ENCODE results near the gene SOX8.

Gene SOX8

GRCh38 chr16:1028524-1029258 lies 47.1 kb downstream of the SOX8 start:
- DNase-seq: no peak

GRCh38 chr16:1029259-1029545 lies 47.6 kb downstream of the SOX8 start:
- no peak for DNase-seq

- peak; percentile 77 for DNase-seq
Observed at GRCh38 chr16:1030473-1030901, 48.9 kb downstream of the SOX8 start.

- DNase-seq: no peak
Observed at GRCh38 chr16:1031666-1032065, 50.1 kb downstream of the SOX8 start.

- DNase-seq: no peak
Observed at GRCh38 chr16:1032607-1033006, 51.0 kb downstream of the SOX8 start.

GRCh38 chr16:1033128-1033679 lies 51.6 kb downstream of the SOX8 start:
- no peak for DNase-seq

- DNase-seq: no peak
Observed at GRCh38 chr16:1034230-1035065, 52.9 kb downstream of the SOX8 start.

- DNase-seq: no peak
Observed at GRCh38 chr16:1035066-1035415, 53.5 kb downstream of the SOX8 start.

GRCh38 chr16:1036166-1036565 lies 54.6 kb downstream of the SOX8 start:
- DNase-seq: no peak

Measured in femur (tissue), 1 donor.